ENCODE data around the gene POMT1. TPM values are rescaled to one million over a fixed set of nuclear protein-coding genes. Genes with fewer than 3 reads are reported as not detected.

POMT1 gene
- total and polyA plus RNA-seq, 2 of the 8 experiments (the other 6 are each of a cell fraction or from before 2014, with no cell fraction given), result 22.3 to 33.2 TPM

DNA sequence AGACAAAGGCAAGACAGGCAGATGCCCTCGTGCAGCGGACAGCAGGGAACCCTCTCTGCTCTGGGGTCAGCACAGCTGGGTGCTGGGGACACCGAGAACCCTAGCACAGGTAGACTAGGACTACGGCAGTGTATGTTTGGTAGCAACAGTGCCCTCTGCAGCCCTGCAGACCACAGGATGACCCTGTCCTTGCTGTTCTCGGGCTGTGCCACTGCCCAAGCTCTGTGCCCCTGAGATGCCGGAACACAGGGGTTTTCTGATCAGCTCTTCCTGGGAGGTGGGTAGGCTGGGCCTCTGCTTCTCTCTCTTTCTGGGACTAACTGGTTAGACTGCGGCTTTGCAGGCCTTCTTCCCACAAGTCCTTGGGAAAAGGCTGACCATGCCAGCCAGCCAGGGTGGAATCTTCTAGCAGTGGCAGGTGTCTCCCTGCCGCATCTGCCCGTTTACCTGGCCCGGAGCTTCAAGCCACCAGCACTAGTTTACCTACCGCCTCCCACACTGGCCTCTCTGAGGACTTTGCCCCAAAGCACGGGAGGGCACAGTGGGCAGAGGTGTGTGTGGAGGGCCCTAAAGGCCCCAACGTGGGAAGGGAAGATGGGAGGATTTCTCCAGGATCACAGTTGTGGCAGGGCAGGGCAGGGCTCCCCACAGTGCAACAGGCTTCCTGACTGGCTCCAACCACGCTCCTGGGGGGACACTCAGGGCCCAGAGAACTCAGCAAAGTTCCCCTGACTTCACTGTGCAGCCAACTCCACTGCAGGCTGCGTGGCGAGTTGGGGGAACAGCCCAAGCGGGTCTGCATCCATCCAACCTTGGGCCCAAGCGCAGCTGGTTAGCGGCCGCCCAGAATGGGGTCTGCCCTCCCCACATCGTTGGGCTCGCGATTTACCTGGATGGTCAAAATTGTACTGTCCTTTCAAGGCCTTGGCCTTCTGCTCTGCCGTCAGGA is 27.2 kb downstream of the POMT1 start:
- DNase-seq (ENCODE audit: low read depth in 1 of 2, low spot score in 2 of 2) (no peak), FAIRE-seq (no peak)
- Histone ChIP-seq H3K9ac (replicated peaks in 1 of 4; ENCODE audit: extremely low read depth in 1 of 4, low read depth in 3 of 4, low read length in 3 of 4) (peak overlapping the region in 3 of 4 experiments; percentile 52 to 68 (median 64); a peak in 5 of 7 replicates), H3K27ac (ENCODE audit: low read depth, low read length) (no peak overlapping the region), H3K23ac (ENCODE audit: insufficient read length) (no peak overlapping the region), H2BK120ac (replicated peaks; ENCODE audit: low read depth, low read length) (no peak overlapping the region), H4K5ac (ENCODE audit: insufficient read length, low read depth, low read length) (no peak overlapping the region), H3K9me3 (ENCODE audit: insufficient read depth in 2 of 2, low read depth in 1 of 2, low read length in 1 of 2) (no peaks in the 10 kb centered on the region), H3K14ac (ENCODE audit: insufficient read length) (no peak overlapping the region), H3K27me3 (replicated peaks in 1 of 4; ENCODE audit: control insufficient read depth in 3 of 4, extremely low read depth in 1 of 4, insufficient read depth in 3 of 4, low read length in 3 of 4) (no peaks in the 10 kb centered on the region), H2BK5ac (ENCODE audit: low read depth, low read length) (no peak overlapping the region), H3K4me1 (replicated peaks in 1 of 4; ENCODE audit: control insufficient read depth in 3 of 4, insufficient read depth in 4 of 4, low read length in 3 of 4) (peaks cover 0 to 8% (median 4%) of the 10 kb centered on the region in 4 experiments; a peak in 6 of 7 replicates), H2BK12ac (ENCODE audit: low read depth, low read length) (no peak overlapping the region), H3K79me1 (ENCODE audit: low read depth, low read length) (0 out of 2 replicates have a peak, but pooled peaks cover 4% of the 10 kb centered on the region), H3K23me2 (ENCODE audit: low read depth, low read length) (peaks cover 5% of the 10 kb centered on the region; the same call in 1 of the 2 replicates), H2AK5ac (ENCODE audit: low read depth, low read length) (no peak overlapping the region), H3K79me2 (ENCODE audit: control insufficient read depth in 1 of 2, insufficient read depth in 2 of 2, low read length in 2 of 2) (peaks cover 0 to 6% of the 10 kb centered on the region in 2 experiments; a peak in 1 of 4 replicates), H3K18ac (ENCODE audit: extremely low read depth, low read length) (no peak overlapping the region), H3K4ac (replicated peaks; ENCODE audit: insufficient read length, low read depth, low read length) (peak overlapping the region; percentile 6), H3K36me3 (ENCODE audit: control insufficient read depth in 2 of 4, insufficient read depth in 4 of 4, low read length in 3 of 4) (peaks cover 14 to 32% (median 25%) of the 10 kb centered on the region in 4 experiments; a peak in 7 of 8 replicates), H4K91ac (replicated peaks; ENCODE audit: insufficient read length, low read length) (no peak overlapping the region), H3K56ac (replicated peaks; ENCODE audit: insufficient read length, low read depth, low read length) (no peak overlapping the region), H2BK20ac (ENCODE audit: low read length) (0 out of 2 replicates have a peak overlapping the region, but pooled peaks have one; percentile 6), H4K8ac (ENCODE audit: extremely low read depth, insufficient read depth, low read length) (no peak overlapping the region), H2AFZ (ENCODE audit: low read length) (no peak overlapping the region), H3K4me3 (ENCODE audit: extremely low read depth in 1 of 4, insufficient read depth in 2 of 4, low read depth in 3 of 4, low read length in 4 of 4) (peak overlapping the region; percentile 65 to 92 (median 72)), H2BK15ac (ENCODE audit: low read length) (no peak overlapping the region), H4K20me1 (replicated peaks in 1 of 2; ENCODE audit: control insufficient read depth in 1 of 2, insufficient read depth in 2 of 2, low read length in 2 of 2) (peaks cover 3 to 6% of the 10 kb centered on the region in 2 experiments), H3K4me2 (ENCODE audit: insufficient read depth in 1 of 2, low read depth in 2 of 2, low read length in 2 of 2) (peak overlapping the region; percentile 74 to 98)
- TF ChIP-seq RAD21 (IDR thresholded peaks at IDR 0.05 in 1 of 2, conservative IDR thresholded peaks at IDR 0.05 in 1 of 2; ENCODE audit: low read depth in 2 of 2, low read length in 2 of 2) (0 out of 4 replicates have a peak, but pooled peaks of 1 of the 2 experiments have one; percentile 13), JUN (IDR thresholded peaks at IDR 0.05; ENCODE audit: low read depth, low read length) (no peak)
- WGBS, 2 experiments (ENCODE audit: extremely low coverage in 1 of 2, insufficient coverage in 1 of 2, insufficient read length in 1 of 2, insufficient replicate concordance in 2 of 2, low coverage in 1 of 2, low lambda C conversion rate in 2 of 2, missing lambda C conversion rate in 1 of 2), result 72% methylated on average over 21 of the region's 24 CpGs; no CpG with 5 or more reads in 1 of the 2 experiments
- POLR2A ChIA-PET (ENCODE audit: partially characterized antibody), result interaction anchor here (1.0 to 5.0 kb wide), 2 partner anchors 11 to 126 kb away, joined by 4 to 22 read pairs; no protein-coding TSS in a partner anchor
- CTCF ChIA-PET (ENCODE audit: partially characterized antibody), result interaction anchor here (0.7 to 1.4 kb wide), 3 partner anchors 11 to 195 kb away, joined by 3 to 4 read pairs (median 3); no protein-coding TSS in a partner anchor
